ENCODE data around the gene EARS2. TPM values are rescaled to one million over a fixed set of nuclear protein-coding genes. Genes with fewer than 3 reads are reported as not detected.
"Not testable (repeated sequence)": the region's sequence is repeated elsewhere in the genome, so short reads cannot be mapped to it uniquely, and the experiment has no call there.

EARS2 gene
- polyA plus RNA-seq, 1 donor: 23.0 TPM

DNA sequence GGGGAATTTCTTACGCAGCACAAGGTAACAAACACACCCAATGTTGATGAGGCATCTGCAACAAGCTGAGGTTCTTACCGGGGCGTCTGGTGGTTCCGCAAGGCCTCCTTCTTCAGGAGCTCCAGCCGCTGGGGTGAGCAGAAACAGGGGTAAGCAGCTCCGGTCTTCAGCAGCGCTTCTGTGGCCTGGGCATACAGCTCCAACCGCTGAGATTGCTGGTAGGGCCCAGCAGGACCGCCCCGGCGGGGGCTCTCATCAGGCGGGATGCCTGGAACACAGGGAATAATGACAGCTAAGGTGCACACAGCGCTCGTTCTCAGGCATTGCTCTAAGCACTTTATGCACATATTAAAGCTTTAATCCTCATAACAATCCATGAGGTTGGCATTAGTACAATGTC lies 12.7 kb downstream of the EARS2 start:
- H3K9me3 ChIP-seq (ENCODE audit: control insufficient read depth, low read depth, low read length): no peaks in the 10 kb centered on the region
- no peaks in the 10 kb centered on the region for H3K27me3 ChIP-seq (ENCODE audit: control insufficient read depth, insufficient read depth, low read length)
- peaks cover 66% of the 10 kb centered on the region for H3K36me3 ChIP-seq (ENCODE audit: control insufficient read depth, insufficient read depth, low read length)
- H3K4me1 ChIP-seq (ENCODE audit: control insufficient read depth, insufficient read depth, low read length): no peaks in the 10 kb centered on the region
- WGBS (ENCODE audit: insufficient coverage, low lambda C conversion rate): 100% methylated on average over 2 of the region's 14 CpGs
- no peak overlapping the region for H3K27ac ChIP-seq (ENCODE audit: low read length)
- DNase-seq: no peak
- H3K4me3 ChIP-seq (ENCODE audit: low read length): no peak overlapping the region

DNA sequence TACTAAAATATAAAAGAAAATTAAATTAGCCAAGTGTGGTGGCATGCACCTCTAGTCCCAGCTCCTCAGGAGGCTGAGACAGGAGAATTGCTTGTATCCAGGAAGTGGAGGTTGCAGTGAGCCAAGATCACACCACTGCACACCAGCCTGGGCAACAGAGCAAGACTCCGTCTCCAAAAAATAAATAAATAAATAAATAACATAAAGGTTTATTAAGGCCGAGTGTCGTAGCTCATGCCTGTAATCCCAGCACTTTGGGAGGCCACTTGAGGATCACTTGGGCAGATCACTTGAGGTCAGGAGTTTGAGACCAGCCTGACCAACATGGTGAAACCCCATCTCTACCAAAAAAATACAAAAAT lies 16.4 kb downstream of the EARS2 start:
- H3K9me3 ChIP-seq (ENCODE audit: control insufficient read depth, low read depth, low read length); DNase-seq; H3K27me3 ChIP-seq (ENCODE audit: control insufficient read depth, insufficient read depth, low read length); H3K4me1 ChIP-seq (ENCODE audit: control insufficient read depth, insufficient read depth, low read length); H3K4me3 ChIP-seq (ENCODE audit: low read length); H3K27ac ChIP-seq (ENCODE audit: low read length): not testable (repeated sequence)
- WGBS (ENCODE audit: insufficient coverage, low lambda C conversion rate): no CpG with 5 or more reads among the region's 3 CpGs
- H3K36me3 ChIP-seq (ENCODE audit: control insufficient read depth, insufficient read depth, low read length): peaks cover 52% of the 10 kb centered on the region

GRCh38 chr16:23539984-23540816 lies 16.9 kb downstream of the EARS2 start:
- no peak for DNase-seq
- Histone ChIP-seq H3K36me3 (ENCODE audit: control insufficient read depth, insufficient read depth, low read length) (peaks cover 52% of the 10 kb centered on the region), H3K9me3 (ENCODE audit: control insufficient read depth, low read depth, low read length) (no peaks in the 10 kb centered on the region), H3K4me3 (ENCODE audit: low read length) (no peak overlapping the region), H3K27ac (ENCODE audit: low read length) (no peak overlapping the region), H3K27me3 (ENCODE audit: control insufficient read depth, insufficient read depth, low read length) (no peaks in the 10 kb centered on the region), H3K4me1 (ENCODE audit: control insufficient read depth, insufficient read depth, low read length) (peaks cover 2% of the 10 kb centered on the region)
- no CpG with 5 or more reads among the region's 11 CpGs for WGBS (ENCODE audit: insufficient coverage, low lambda C conversion rate)

GRCh38 chr16:23538919-23539278 lies 18.3 kb downstream of the EARS2 start:
- H3K4me3 ChIP-seq (ENCODE audit: low read length): no peak overlapping the region
- no peaks in the 10 kb centered on the region for H3K9me3 ChIP-seq (ENCODE audit: control insufficient read depth, low read depth, low read length)
- 100% methylated on average over 1 of the region's 1 CpG for whole genome bisulfite sequencing (ENCODE audit: insufficient coverage, low lambda C conversion rate)
- no peak for DNase-seq
- no peak overlapping the region for H3K27ac ChIP-seq (ENCODE audit: low read length)
- peaks cover 2% of the 10 kb centered on the region for H3K4me1 ChIP-seq (ENCODE audit: control insufficient read depth, insufficient read depth, low read length)
- H3K36me3 ChIP-seq (ENCODE audit: control insufficient read depth, insufficient read depth, low read length): peaks cover 56% of the 10 kb centered on the region
- no peaks in the 10 kb centered on the region for H3K27me3 ChIP-seq (ENCODE audit: control insufficient read depth, insufficient read depth, low read length)

- peaks cover 60% of the 10 kb centered on the region for H3K36me3 ChIP-seq (ENCODE audit: control insufficient read depth, insufficient read depth, low read length)
- no peaks in the 10 kb centered on the region for H3K9me3 ChIP-seq (ENCODE audit: control insufficient read depth, low read depth, low read length)
- H3K27me3 ChIP-seq (ENCODE audit: control insufficient read depth, insufficient read depth, low read length): no peaks in the 10 kb centered on the region
- no peak overlapping the region for H3K4me3 ChIP-seq (ENCODE audit: low read length)
- DNase-seq: peak; percentile 62 to 65
- 68% methylated on average over 2 of the region's 3 CpGs for WGBS (ENCODE audit: insufficient coverage, low lambda C conversion rate)
- peak overlapping the region; percentile 51 for H3K27ac ChIP-seq (ENCODE audit: low read length)
- H3K4me1 ChIP-seq (ENCODE audit: control insufficient read depth, insufficient read depth, low read length): peaks cover 2% of the 10 kb centered on the region
Observed at GRCh38 chr16:23537390-23537789, 19.8 kb downstream of the EARS2 start.

DNA sequence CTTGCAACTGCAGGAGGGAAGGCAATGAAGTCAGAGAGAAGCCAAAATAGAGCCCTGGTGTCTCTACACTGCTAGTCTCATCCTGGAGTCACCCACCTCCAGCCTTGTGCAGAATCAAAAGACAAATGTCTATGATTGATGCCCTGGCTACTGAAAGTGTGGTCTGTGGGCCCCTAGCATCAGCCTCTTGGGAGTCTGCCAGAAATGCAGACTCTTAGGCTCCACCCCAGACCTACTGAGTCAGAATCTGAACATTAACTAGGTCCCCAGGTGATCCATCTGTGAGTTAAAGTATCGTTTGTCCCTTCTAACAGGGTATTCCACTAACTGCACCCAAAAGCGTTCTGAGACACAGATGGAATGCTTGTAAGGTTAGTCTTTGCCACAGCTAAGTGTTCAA lies 21.2 kb downstream of the EARS2 start:
- WGBS (ENCODE audit: insufficient coverage, low lambda C conversion rate): no CpG with 5 or more reads among the region's 2 CpGs
- Histone ChIP-seq H3K9me3 (ENCODE audit: control insufficient read depth, low read depth, low read length) (no peaks in the 10 kb centered on the region), H3K27ac (ENCODE audit: low read length) (no peak overlapping the region), H3K27me3 (ENCODE audit: control insufficient read depth, insufficient read depth, low read length) (no peaks in the 10 kb centered on the region), H3K4me3 (ENCODE audit: low read length) (no peak overlapping the region), H3K36me3 (ENCODE audit: control insufficient read depth, insufficient read depth, low read length) (peaks cover 66% of the 10 kb centered on the region), H3K4me1 (ENCODE audit: control insufficient read depth, insufficient read depth, low read length) (peaks cover 2% of the 10 kb centered on the region)
- DNase-seq: no peak

DNA sequence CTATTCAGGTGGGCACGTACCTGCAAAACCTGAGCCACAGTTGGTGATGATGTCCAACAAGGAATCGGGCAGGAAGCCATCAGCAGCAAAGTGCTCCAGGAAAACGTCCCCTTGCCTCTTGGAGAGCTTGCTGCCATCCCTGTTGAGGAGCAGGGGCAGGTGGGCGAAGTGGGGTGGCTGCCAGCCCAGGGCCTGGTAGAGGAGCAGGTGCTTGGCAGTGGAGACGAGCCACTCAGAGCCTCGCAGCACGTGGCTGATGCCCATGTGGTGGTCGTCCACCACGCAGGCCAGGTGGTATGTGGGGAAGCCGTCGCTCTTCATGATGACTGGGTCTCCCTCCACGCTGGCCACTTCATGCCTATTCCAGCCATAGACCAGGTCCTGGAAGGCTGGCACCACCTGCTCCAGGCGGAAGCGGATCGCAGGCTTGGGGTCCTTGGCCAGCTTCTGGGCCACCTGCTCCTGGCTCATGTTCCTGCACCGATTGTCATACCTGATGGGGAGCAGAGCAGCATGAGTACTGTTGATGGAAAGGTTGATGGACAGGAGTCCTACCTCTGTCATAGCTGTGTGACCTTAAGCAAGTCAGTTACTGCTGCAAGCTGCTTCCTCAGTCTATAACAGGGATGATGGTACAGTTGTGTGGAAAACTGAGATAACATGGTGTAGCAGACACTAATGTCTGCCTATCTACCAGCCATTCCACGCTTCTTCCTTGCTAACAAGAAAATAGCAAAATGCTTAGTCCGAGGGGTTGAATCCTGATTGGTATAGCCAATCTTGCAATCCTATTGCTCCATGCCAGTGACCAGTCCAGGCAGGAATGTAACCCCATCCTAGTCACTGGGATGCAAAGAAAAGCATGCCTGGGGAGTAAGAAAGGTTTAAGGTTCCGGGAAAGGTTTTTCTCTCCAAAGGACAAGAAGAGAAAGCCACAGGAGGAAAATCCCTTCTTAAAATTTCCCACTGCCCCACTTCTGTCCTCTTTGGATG lies 22.0 kb downstream of the EARS2 start:
- Histone ChIP-seq H3K27ac (ENCODE audit: low read length) (no peak overlapping the region), H3K4me1 (ENCODE audit: control insufficient read depth, insufficient read depth, low read length) (peaks cover 2% of the 10 kb centered on the region), H3K27me3 (ENCODE audit: control insufficient read depth, insufficient read depth, low read length) (no peaks in the 10 kb centered on the region), H3K9me3 (ENCODE audit: control insufficient read depth, low read depth, low read length) (no peaks in the 10 kb centered on the region), H3K4me3 (ENCODE audit: low read length) (no peak overlapping the region), H3K36me3 (ENCODE audit: control insufficient read depth, insufficient read depth, low read length) (peaks cover 66% of the 10 kb centered on the region)
- 100% methylated on average over 1 of the region's 19 CpGs for WGBS (ENCODE audit: insufficient coverage, low lambda C conversion rate)
- no peak for DNase-seq

DNA sequence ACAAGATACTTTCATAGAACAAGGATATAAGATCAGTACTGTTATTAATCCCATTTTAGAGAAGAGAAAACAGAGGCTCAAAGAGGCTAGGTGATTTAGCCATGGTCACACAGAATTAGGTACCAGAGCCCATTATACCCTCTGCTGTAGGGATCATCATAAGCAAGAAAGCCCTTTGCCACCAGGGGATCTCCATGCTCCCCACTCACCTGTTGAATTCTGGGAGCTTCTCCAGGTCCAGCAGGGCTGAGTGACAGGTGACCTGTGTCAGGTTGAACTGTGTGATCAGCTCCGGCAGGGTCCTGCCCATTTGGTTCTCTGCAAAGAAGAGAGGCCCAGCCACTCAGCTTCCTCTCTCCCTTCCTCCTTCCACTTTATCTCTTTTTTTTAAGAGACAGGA lies 24.7 kb downstream of the EARS2 start:
- no CpG with 5 or more reads among the region's 1 CpG for WGBS (ENCODE audit: insufficient coverage, low lambda C conversion rate)
- Histone ChIP-seq H3K27ac (ENCODE audit: low read length) (no peak overlapping the region), H3K4me3 (ENCODE audit: low read length) (no peak overlapping the region), H3K36me3 (ENCODE audit: control insufficient read depth, insufficient read depth, low read length) (peaks cover 71% of the 10 kb centered on the region), H3K4me1 (ENCODE audit: control insufficient read depth, insufficient read depth, low read length) (peaks cover 10% of the 10 kb centered on the region), H3K27me3 (ENCODE audit: control insufficient read depth, insufficient read depth, low read length) (no peaks in the 10 kb centered on the region), H3K9me3 (ENCODE audit: control insufficient read depth, low read depth, low read length) (no peaks in the 10 kb centered on the region)
- DNase-seq: no peak

- H3K36me3 ChIP-seq (ENCODE audit: control insufficient read depth, insufficient read depth, low read length): peaks cover 71% of the 10 kb centered on the region
- WGBS (ENCODE audit: insufficient coverage, low lambda C conversion rate): no CpG with 5 or more reads among the region's 5 CpGs
- no peak overlapping the region for H3K27ac ChIP-seq (ENCODE audit: low read length)
Observed at GRCh38 chr16:23530062-23530461, 27.1 kb downstream of the EARS2 start.

DNA sequence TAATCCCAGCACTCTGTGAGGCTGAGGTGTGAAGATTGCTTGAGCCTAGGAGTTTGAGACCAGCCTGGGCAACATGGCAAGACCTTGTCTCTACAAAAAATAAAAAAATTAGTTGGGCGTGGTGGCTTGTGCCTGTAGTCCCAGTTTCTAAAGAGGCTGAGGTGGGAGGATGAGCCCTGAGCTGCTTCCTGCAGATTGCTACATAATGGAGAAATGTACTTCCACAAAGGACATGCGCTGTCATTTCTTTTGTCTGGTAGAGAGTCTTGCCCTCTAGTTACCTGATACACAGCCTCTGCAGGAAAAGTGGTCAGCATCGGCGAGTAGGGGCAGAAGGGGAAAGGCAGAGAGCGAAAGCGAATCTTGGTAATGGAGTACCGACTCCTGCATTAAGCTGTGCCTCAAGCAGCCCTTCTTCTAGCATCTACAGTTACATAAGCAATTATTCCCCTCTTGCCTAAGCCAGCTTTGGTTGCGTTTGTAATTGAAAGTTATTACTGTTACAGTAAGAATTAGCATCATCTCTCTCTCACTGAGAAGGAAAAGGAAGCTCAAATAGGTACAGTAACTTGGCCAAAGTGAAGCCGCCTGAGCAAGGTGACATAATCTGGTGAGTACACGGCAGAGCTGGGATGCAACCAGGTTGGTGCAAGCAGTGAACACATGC lies 28.4 kb downstream of the EARS2 start:
- Histone ChIP-seq H3K9me3 (ENCODE audit: control insufficient read depth, low read depth, low read length) (no peaks in the 10 kb centered on the region), H3K36me3 (ENCODE audit: control insufficient read depth, insufficient read depth, low read length) (peaks cover 70% of the 10 kb centered on the region), H3K4me3 (ENCODE audit: low read length) (no peak overlapping the region), H3K27ac (ENCODE audit: low read length) (peak overlapping the region; percentile 65), H3K4me1 (ENCODE audit: control insufficient read depth, insufficient read depth, low read length) (peaks cover 11% of the 10 kb centered on the region), H3K27me3 (ENCODE audit: control insufficient read depth, insufficient read depth, low read length) (no peaks in the 10 kb centered on the region)
- no peak for DNase-seq
- WGBS (ENCODE audit: insufficient coverage, low lambda C conversion rate): no CpG with 5 or more reads among the region's 10 CpGs

More at GRCh38 chr16:23530062-23530461, 27.1 kb downstream of the EARS2 start:
- Histone ChIP-seq H3K27me3 (ENCODE audit: control insufficient read depth, insufficient read depth, low read length) (no peaks in the 10 kb centered on the region), H3K4me1 (ENCODE audit: control insufficient read depth, insufficient read depth, low read length) (peaks cover 11% of the 10 kb centered on the region), H3K4me3 (ENCODE audit: low read length) (no peak overlapping the region), H3K9me3 (ENCODE audit: control insufficient read depth, low read depth, low read length) (no peaks in the 10 kb centered on the region)
- DNase-seq: no peak
